Neuronal stem cell (in vitro differentiated cells): ENCODE measurements around the gene PTCRA.
A peak's percentile ranks its signal among the peaks of the same experiment; 100 is the strongest.
"Not testable (repeated sequence)": the region's sequence is repeated elsewhere in the genome, so short reads cannot be mapped to it uniquely, and the experiment has no call there.

Experiments
- DNase-seq: peaks from one replicate; pipeline ENCODE4 v3.0.0-alpha.2; 2013; ENCODE audit warnings: low spot score
- H2AFZ ChIP-seq: one replicate; pipeline ENCODE4 v1.6.1; 2013; ENCODE audit warnings: mild to moderate bottlenecking, low read length, inconsistent platforms
- H2AK5ac ChIP-seq: 2 replicates; pipeline ENCODE4 v1.6.1; 2013; ENCODE audit warnings: low read depth, mild to moderate bottlenecking, inconsistent platforms, low read length, moderate library complexity, mixed read lengths
- H2BK120ac ChIP-seq: 2 replicates; pipeline ENCODE4 v1.6.1; 2013; ENCODE audit warnings: low read depth, mild to moderate bottlenecking, inconsistent platforms, low read length, moderate library complexity, mixed read lengths
- H2BK12ac ChIP-seq: one replicate; pipeline ENCODE4 v1.6.1; 2013; ENCODE audit warnings: low read length, inconsistent platforms
- H2BK15ac ChIP-seq: 2 replicates; pipeline ENCODE4 v1.6.1; 2013; ENCODE audit warnings: mild to moderate bottlenecking, low read length, inconsistent platforms, mixed read lengths
- H2BK5ac ChIP-seq: one replicate; pipeline ENCODE4 v1.6.1; 2013; ENCODE audit warnings: inconsistent platforms, mild to moderate bottlenecking, low read length, moderate library complexity
- H3K14ac ChIP-seq: one replicate; pipeline ENCODE4 v1.6.1; 2013; ENCODE audit warnings: low read length, inconsistent platforms
- H3K18ac ChIP-seq: 2 replicates; pipeline ENCODE4 v1.6.1; 2013; ENCODE audit warnings: low read length, inconsistent platforms
- H3K23ac ChIP-seq: 2 replicates; pipeline ENCODE4 v1.6.1; 2013; ENCODE audit warnings: low read depth, mild to moderate bottlenecking, mixed read lengths, low read length, inconsistent platforms; ENCODE audit not compliant: poor library complexity
- H3K27ac ChIP-seq: replicated peaks from 3 replicates; pipeline ENCODE4 v1.5.1; 2013; ENCODE audit warnings: low read length, inconsistent platforms
- H3K27me3 ChIP-seq, 3 experiments: 2 replicates each; pipeline ENCODE4 v1.6.1; 2013; ENCODE audit warnings: low read length in 3 of 3, mild to moderate bottlenecking in 2 of 3, inconsistent platforms in 1 of 3, low read depth in 1 of 3, mixed read lengths in 1 of 3, moderate library complexity in 1 of 3; ENCODE audit not compliant: control insufficient read depth in 3 of 3, insufficient read depth in 3 of 3
- H3K36me3 ChIP-seq, 2 donors: replicated peaks in 1 of 2; 2 replicates each; pipeline ENCODE4 v1.6.1; 2013; ENCODE audit warnings: low read length in 2 of 2; ENCODE audit not compliant: control insufficient read depth in 2 of 2, insufficient read depth in 2 of 2
- H3K4ac ChIP-seq: 2 replicates; pipeline ENCODE4 v1.6.1; 2013; ENCODE audit warnings: inconsistent platforms, mild to moderate bottlenecking, low read length, moderate library complexity
- H3K4me1 ChIP-seq, 2 donors: 1 replicate in 1 of 2; 2 replicates in 1 of 2; pipeline ENCODE4 v1.6.1; 2013; ENCODE audit warnings: low read length in 2 of 2, low read depth in 1 of 2; ENCODE audit not compliant: control insufficient read depth in 2 of 2, insufficient read depth in 1 of 2
- H3K4me2 ChIP-seq: one replicate; pipeline ENCODE4 v1.6.1; 2013; ENCODE audit warnings: mild to moderate bottlenecking, low read length, inconsistent platforms; ENCODE audit not compliant: insufficient read depth, poor library complexity, severe bottlenecking
- H3K4me3 ChIP-seq, 2 donors: 2 replicates each; pipeline ENCODE4 v1.5.1; 2013; ENCODE audit warnings: low read length in 2 of 2, mild to moderate bottlenecking in 2 of 2, inconsistent platforms in 1 of 2, moderate library complexity in 1 of 2
- H3K79me1 ChIP-seq: one replicate; pipeline ENCODE4 v1.6.1; 2013; ENCODE audit warnings: low read depth, mild to moderate bottlenecking, inconsistent platforms, low read length, moderate library complexity
- H3K9ac ChIP-seq: one replicate; pipeline ENCODE4 v1.6.1; 2013; ENCODE audit warnings: mild to moderate bottlenecking, low read depth, low read length, inconsistent platforms; ENCODE audit not compliant: poor library complexity
- H3K9me3 ChIP-seq, 2 donors: replicated peaks in 1 of 2; 2 replicates each; pipeline versions ENCODE3 to v1.6.1; 2013; ENCODE audit warnings: low read length in 2 of 2, mild to moderate bottlenecking in 2 of 2, inconsistent platforms in 1 of 2, low read depth in 1 of 2, mixed read lengths in 1 of 2, moderate library complexity in 1 of 2; ENCODE audit not compliant: control insufficient read depth in 2 of 2, insufficient read depth in 1 of 2
- H4K8ac ChIP-seq: one replicate; pipeline ENCODE4 v1.6.1; 2013; ENCODE audit warnings: low read depth, mild to moderate bottlenecking, inconsistent platforms, low read length, moderate library complexity
- H4K91ac ChIP-seq: one replicate; pipeline ENCODE4 v1.6.1; 2013; ENCODE audit warnings: low read length, low read depth, mild to moderate bottlenecking, inconsistent platforms; ENCODE audit not compliant: poor library complexity
- WGBS, 2 donors: extraction: QIAGEN DNeasy Blood & Tissue Kit; methylation state at CpG; one replicate each; pipeline ENCODE4 v1.1.7; 2013; ENCODE audit warnings: missing lambda C conversion rate in 2 of 2, mixed read lengths in 1 of 2; ENCODE audit not compliant: insufficient read length in 2 of 2, insufficient replicate concordance in 1 of 2; ENCODE audit errors: extremely low coverage in 2 of 2; 5-methylcytosine and 5-hydroxymethylcytosine counted together

Gene PTCRA

DNA sequence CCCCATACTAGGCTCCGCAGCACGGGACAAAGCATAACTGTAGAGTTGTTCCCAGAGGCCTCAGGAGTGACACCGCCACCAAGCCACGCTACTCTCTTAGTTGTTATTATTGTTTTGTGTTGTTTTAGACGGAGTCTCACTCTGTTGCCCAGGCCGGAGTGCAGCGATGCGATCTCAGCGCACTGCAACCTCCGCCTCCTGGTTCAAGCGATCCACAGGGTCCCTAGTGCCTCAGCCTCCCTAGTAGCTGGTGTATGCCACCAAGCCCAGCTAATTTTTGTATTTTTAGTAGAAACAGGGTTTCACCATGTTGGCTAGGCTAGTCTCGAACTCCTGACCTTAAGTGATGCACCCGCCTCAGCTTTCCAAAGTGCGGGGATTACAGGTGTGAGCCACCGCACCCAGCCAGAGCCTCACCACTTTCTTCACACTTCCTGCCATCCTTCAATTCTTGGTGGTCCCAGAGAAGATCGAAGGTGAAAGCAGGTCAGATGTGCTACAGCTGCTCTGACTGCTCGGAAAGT, 24.6 kb upstream of the PTCRA start:
- H3K9me3 ChIP-seq = no peaks in the 10 kb centered on the region
- H2BK120ac ChIP-seq = no peak overlapping the region
- H3K4me1 ChIP-seq = peaks cover 6% of the 10 kb centered on the region in 2 donors
- no peaks in the 10 kb centered on the region for H3K27me3 ChIP-seq
- H2BK5ac ChIP-seq = no peak overlapping the region
- H2AFZ ChIP-seq = peak overlapping the region; percentile 91
- H2AK5ac ChIP-seq = peak overlapping the region; percentile 47
- H2BK12ac ChIP-seq = no peak overlapping the region
- H3K36me3 ChIP-seq = peaks cover 3 to 12% of the 10 kb centered on the region in 2 donors
- peak overlapping the region; percentile 76 to 99 for H3K4me3 ChIP-seq
- no peak overlapping the region for H4K8ac ChIP-seq
- H3K4me2 ChIP-seq = peak overlapping the region; percentile 82
- no peaks in the 10 kb centered on the region for H3K79me1 ChIP-seq
- H3K27ac ChIP-seq = peak overlapping the region; percentile 99
- no peak overlapping the region for H3K14ac ChIP-seq
- DNase-seq = no peak
- no peak overlapping the region for H3K9ac ChIP-seq
- peak overlapping the region; percentile 93 for H4K91ac ChIP-seq
- WGBS, 2 donors = no CpG with 5 or more reads among the region's 17 CpGs
- H3K23ac ChIP-seq = peak overlapping the region; percentile 98
- no peak overlapping the region for H2BK15ac ChIP-seq
- peak overlapping the region; percentile 91 for H3K18ac ChIP-seq
- H3K4ac ChIP-seq = no peak overlapping the region

DNA sequence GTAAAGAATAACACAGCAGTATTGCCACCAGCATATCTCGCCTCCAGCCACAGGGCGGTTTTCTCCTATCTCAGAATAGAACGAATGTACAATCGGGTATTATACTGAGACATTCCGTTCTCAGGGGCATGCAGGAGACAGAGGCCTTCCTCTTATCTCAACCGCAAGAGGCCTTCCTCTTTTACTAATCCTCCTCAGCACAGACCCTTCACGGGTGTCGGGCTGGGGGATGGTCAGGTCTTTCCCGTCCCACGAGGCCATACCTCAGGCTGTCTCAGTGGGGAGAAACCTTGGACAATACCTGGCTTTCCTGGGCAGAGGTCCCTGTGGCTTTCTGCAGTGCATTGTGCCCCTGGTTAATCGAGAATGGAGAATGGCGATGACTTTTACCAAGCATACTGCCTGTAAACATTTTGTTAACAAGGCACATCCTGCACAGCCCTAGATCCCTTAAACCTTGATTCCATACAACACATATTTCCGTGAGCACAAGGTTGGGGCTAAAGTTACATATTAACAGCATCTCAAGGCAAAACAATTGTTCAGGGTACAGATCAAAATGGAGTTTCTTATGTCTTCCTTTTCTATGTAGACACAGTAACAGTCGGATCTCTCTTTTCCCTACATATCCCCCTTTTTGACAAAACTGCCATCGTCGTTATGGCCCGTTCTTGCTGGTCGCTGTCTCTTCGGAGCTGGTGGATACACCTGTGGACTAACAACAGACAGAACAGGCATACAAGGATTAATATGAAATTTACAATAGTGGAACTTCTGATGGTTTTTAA, 21.6 kb upstream of the PTCRA start:
- H3K4me1 ChIP-seq, H3K9me3 ChIP-seq, H3K27me3 ChIP-seq, H2BK120ac ChIP-seq, H3K14ac ChIP-seq, H2BK12ac ChIP-seq, H3K18ac ChIP-seq, H3K9ac ChIP-seq, H2BK5ac ChIP-seq, H3K23ac ChIP-seq, H4K91ac ChIP-seq, H3K36me3 ChIP-seq, H3K79me1 ChIP-seq, H4K8ac ChIP-seq, H3K4me3 ChIP-seq, DNase-seq, H3K4ac ChIP-seq, H3K27ac ChIP-seq, H2AK5ac ChIP-seq, H2BK15ac ChIP-seq, H3K4me2 ChIP-seq: not testable (repeated sequence)
- H2AFZ ChIP-seq = peak overlapping the region; percentile 74
- no CpG with 5 or more reads among the region's 19 CpGs for WGBS, 2 donors

DNA sequence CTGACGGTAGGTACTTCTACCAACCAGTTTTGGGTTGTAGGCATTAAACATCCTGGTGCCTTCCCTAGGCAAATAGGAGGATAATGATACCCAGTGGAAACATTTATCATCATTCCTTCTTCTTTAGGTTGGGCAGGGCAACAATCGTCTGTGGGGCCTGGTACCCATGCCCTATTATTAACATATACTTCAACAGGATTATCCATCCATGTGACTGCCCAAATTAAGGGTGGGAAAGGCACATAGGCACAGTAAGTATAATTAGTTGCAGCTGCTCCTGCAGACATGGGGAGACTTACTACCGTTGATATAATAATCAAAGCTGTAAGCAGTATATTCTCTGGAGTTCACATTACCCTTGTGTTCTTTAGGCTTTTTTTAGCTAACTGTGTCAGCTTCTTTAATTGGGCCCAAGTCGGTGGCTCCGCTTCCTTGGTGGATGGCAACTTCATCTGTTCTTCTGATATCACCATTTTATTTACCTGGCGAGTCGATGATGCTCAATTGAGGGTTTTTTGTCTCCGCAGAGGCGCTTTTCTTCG, 19.6 kb upstream of the PTCRA start:
- no peak overlapping the region for H4K8ac ChIP-seq
- H2BK120ac ChIP-seq = no peak overlapping the region
- H3K9ac ChIP-seq = no peak overlapping the region
- H3K4me1 ChIP-seq = peaks cover 2 to 4% of the 10 kb centered on the region in 2 donors
- H2BK15ac ChIP-seq = no peak overlapping the region
- H3K27me3 ChIP-seq = no peaks in the 10 kb centered on the region
- DNase-seq = no peak
- no peak overlapping the region for H3K4me3 ChIP-seq
- H3K79me1 ChIP-seq = no peaks in the 10 kb centered on the region
- no CpG with 5 or more reads among the region's 10 CpGs for WGBS, 2 donors
- no peak overlapping the region for H2AK5ac ChIP-seq
- H2AFZ ChIP-seq = no peak overlapping the region
- no peaks in the 10 kb centered on the region for H3K9me3 ChIP-seq
- H3K36me3 ChIP-seq = no peaks in the 10 kb centered on the region
- H2BK5ac ChIP-seq = no peak overlapping the region
- no peak overlapping the region for H2BK12ac ChIP-seq
- no peak overlapping the region for H3K4me2 ChIP-seq
- H3K23ac ChIP-seq = no peak overlapping the region
- no peak overlapping the region for H3K14ac ChIP-seq
- H3K27ac ChIP-seq = no peak overlapping the region
- no peak overlapping the region for H3K18ac ChIP-seq
- H3K4ac ChIP-seq = no peak overlapping the region
- H4K91ac ChIP-seq = no peak overlapping the region

DNA sequence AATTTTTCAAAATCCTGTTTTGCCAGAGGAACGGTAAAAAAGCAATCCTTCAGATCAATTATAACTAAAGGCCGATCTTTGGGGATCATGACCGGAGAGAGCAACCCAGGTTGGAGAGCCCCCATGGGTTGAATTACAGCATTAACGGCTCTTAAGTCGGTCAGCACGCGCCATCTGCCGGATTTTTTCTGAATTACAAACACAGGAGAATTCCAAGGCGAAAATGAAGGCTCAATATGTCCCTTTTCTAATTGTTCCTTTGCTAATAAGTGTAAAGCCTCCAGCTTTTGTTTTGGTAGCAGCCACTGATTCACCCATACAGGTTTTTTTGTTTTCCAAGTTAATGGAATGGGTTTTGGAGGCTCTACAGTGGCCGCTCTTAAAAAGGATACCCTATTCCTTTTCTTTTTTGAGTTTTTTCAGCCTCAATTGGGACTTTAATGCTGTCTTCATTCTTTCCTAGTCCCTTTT, 16.9 kb upstream of the PTCRA start:
- Histone ChIP-seq H2BK120ac (no peak overlapping the region), H4K91ac (no peak overlapping the region), H3K9me3 (no peaks in the 10 kb centered on the region), H3K14ac (no peak overlapping the region), H2BK12ac (no peak overlapping the region), H2BK15ac (no peak overlapping the region), H3K4me3 (no peak overlapping the region), H3K18ac (no peak overlapping the region), H3K36me3 (no peaks in the 10 kb centered on the region), H3K4me1 (peaks cover 3 to 7% of the 10 kb centered on the region in 2 donors), H2BK5ac (no peak overlapping the region), H3K79me1 (no peaks in the 10 kb centered on the region), H3K9ac (no peak overlapping the region), H4K8ac (no peak overlapping the region), H3K23ac (no peak overlapping the region), H2AFZ (peak overlapping the region; percentile 46), H3K4ac (no peak overlapping the region), H3K27ac (no peak overlapping the region), H2AK5ac (no peak overlapping the region), H3K4me2 (no peak overlapping the region), H3K27me3 (no peaks in the 10 kb centered on the region)
- peak; percentile 67 for DNase-seq
- no CpG with 5 or more reads among the region's 10 CpGs for WGBS, 2 donors
